Measurements from ENCODE around the gene NAP1L2.
"Not testable (repeated sequence)": the region's sequence is repeated elsewhere in the genome, so short reads cannot be mapped to it uniquely, and the experiment has no call there.

NAP1L2 gene
- total RNA-seq = 6.0 to 16.2 reads per million in 2 donors

- DNase-seq = no peak
These were observed at the start of gene NAP1L2 for GRCh38 chrX:73214426-73215094. Gene NAP1L2, minus strand, starts transcription at chrX:73214851. Its CDS starts 359 bp downstream, at chrX:73214492.

- no peak for DNase-seq
These were observed 48.3 kb upstream of the NAP1L2 start for GRCh38 chrX:73262991-73263390.

- no peak for DNase-seq
These were observed 24.6 kb upstream of the NAP1L2 start for GRCh38 chrX:73239242-73239641.

GRCh38 chrX:73217621-73218020, 3.0 kb upstream of the NAP1L2 start:
- DNase-seq = no peak

GRCh38 chrX:73215246-73215645, 595 bp upstream of the NAP1L2 start:
- no peak for DNase-seq

- DNase-seq = no peak
These were observed 771 bp downstream of the NAP1L2 start for GRCh38 chrX:73213734-73214425.

GRCh38 chrX:73206366-73206765, 8.3 kb downstream of the NAP1L2 start:
- DNase-seq = no peak

GRCh38 chrX:73182502-73183114, 32.0 kb downstream of the NAP1L2 start:
- DNase-seq = no peak

GRCh38 chrX:73168945-73169344, 45.7 kb downstream of the NAP1L2 start:
- DNase-seq = not testable (repeated sequence)
